CD4-positive, CD25-positive, alpha-beta regulatory T cell (primary cell): ENCODE data around the gene EXOC6B. TPM values are rescaled to one million over a fixed set of nuclear protein-coding genes. Genes with fewer than 3 reads are reported as not detected.
"Not testable (repeated sequence)": the region's sequence is repeated elsewhere in the genome, so short reads cannot be mapped to it uniquely, and the experiment has no call there.

Source experiments
- ATAC-seq, 2 donors: fragments of 150-1000 bp; cut with Tn5 transposase; one replicate each; pipeline ENCODE4 v1.10.0; 2021; ENCODE audit warnings: low read depth in 2 of 2, moderate number of reproducible peaks in 2 of 2, moderate library complexity in 1 of 2
- DNase-seq, 3 donors: peaks; one replicate each; pipeline versions ENCODE4 v3.0.0 to v3.0.0-alpha.2; 2012 to 2022; ENCODE audit warnings: mixed read lengths in 1 of 3
- H3K27ac ChIP-seq: one replicate; pipeline ENCODE4 v1.7.0; 2013; ENCODE audit warnings: mild to moderate bottlenecking, low read length; ENCODE audit not compliant: insufficient read depth, poor library complexity, severe bottlenecking
- H3K27me3 ChIP-seq: one replicate; pipeline ENCODE4 v1.7.0; 2013; ENCODE audit warnings: low read length; ENCODE audit not compliant: control insufficient read depth, insufficient read depth
- H3K36me3 ChIP-seq: one replicate; pipeline ENCODE4 v1.7.0; 2013; ENCODE audit warnings: mild to moderate bottlenecking, low read length, moderate library complexity; ENCODE audit not compliant: control insufficient read depth, insufficient read depth
- H3K4me1 ChIP-seq: 2 replicates; pipeline ENCODE4 v1.7.0; 2013; ENCODE audit warnings: mild to moderate bottlenecking, low read length; ENCODE audit not compliant: insufficient read depth, control insufficient read depth, poor library complexity, severe bottlenecking
- H3K4me3 ChIP-seq: one replicate; pipeline ENCODE4 v1.7.0; 2013; ENCODE audit warnings: low read depth, mild to moderate bottlenecking, low read length, moderate library complexity
- H3K9me3 ChIP-seq, 2 experiments: 1 replicate in 1 of 2; 2 replicates in 1 of 2; pipeline ENCODE4 v1.7.0; 2013; ENCODE audit warnings: low read length in 2 of 2, mild to moderate bottlenecking in 1 of 2, moderate library complexity in 1 of 2; ENCODE audit not compliant: control insufficient read depth in 2 of 2
- H3K27ac Mint-ChIP-seq, 3 donors: one replicate each; pipeline ENCODE4 v1.8.0; 2020 to 2022; ENCODE audit warnings: mild to moderate bottlenecking in 3 of 3, mixed read lengths in 3 of 3, moderate library complexity in 2 of 3
- H3K27me3 Mint-ChIP-seq: one replicate; pipeline ENCODE4 v1.8.0; 2022; ENCODE audit warnings: mild to moderate bottlenecking, mixed read lengths
- H3K36me3 Mint-ChIP-seq: one replicate; pipeline ENCODE4 v1.8.0; 2020; ENCODE audit warnings: mixed read lengths
- H3K4me1 Mint-ChIP-seq, 4 donors: one replicate each; pipeline ENCODE4 v1.8.0; 2020 to 2022; ENCODE audit warnings: mixed read lengths in 4 of 4, mild to moderate bottlenecking in 1 of 4
- H3K4me3 Mint-ChIP-seq, 4 donors: one replicate each; pipeline ENCODE4 v1.8.0; 2020 to 2022; ENCODE audit warnings: mild to moderate bottlenecking in 4 of 4, mixed read lengths in 4 of 4, moderate library complexity in 3 of 4
- H3K9me3 Mint-ChIP-seq, 7 donors: one replicate each; pipeline ENCODE4 v1.8.0; 2020 to 2022; ENCODE audit warnings: mixed read lengths in 7 of 7, mild to moderate bottlenecking in 3 of 7, moderate library complexity in 2 of 7
- polyA plus RNA-seq, 4 donors: library from polyadenylated mRNA; unstranded; fragments of 300-500 nt; fragmentation: Illumina TruSeq; gene quantifications; one replicate each; pipeline ENCODE4 v1.2.3, GENCODE V29; 2021
- total RNA-seq: library from RNA; stranded (reverse); gene quantifications from one replicate; pipeline ENCODE4 v1.2.3, GENCODE V29; 2022

EXOC6B gene
- total and polyA plus RNA-seq, 5 donors from 2014 or later, result 1.5 to 20.8 (median 2.1) TPM

DNA sequence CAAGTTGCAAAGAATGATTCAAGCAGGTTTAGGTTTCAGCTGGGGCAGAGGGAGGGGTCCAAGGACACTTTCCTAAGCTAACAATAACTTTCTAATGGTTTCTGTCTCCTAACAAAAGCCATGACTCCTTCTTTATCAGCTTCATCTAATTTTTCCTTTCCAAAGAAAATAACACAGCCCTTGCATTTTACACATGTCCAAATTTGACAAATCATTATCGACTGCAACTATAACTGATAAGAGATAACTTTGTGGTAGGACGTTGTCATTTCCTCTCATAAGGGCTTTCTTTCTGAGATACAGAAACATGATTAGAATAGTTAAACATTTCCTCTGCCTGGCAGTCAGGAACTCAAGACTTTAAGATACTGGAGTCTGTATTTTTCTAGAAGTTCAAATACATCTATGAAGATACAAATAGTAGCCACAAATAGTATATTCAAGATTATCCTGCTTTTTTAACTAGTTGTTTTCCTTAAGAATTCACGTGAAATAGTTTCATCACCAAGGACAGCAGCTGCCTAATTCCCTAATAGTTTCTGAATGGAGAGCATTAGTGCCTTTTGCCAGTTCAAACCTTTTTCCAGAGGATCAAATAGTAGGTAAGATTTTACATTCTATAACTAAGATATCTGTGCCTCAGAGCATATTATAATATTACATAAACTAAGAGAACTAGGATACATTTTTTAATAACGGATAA is 263.2 kb downstream of the EXOC6B start:
- peak overlapping the region in 1 of 3 donors; percentile 21 for H3K27ac Mint-ChIP-seq
- Histone ChIP-seq H3K4me3 (no peak overlapping the region), H3K27ac (no peak overlapping the region), H3K27me3 (no peaks in the 10 kb centered on the region), H3K9me3 (no peaks in the 10 kb centered on the region), H3K36me3 (no peaks in the 10 kb centered on the region), H3K4me1 (peaks cover 8% of the 10 kb centered on the region)
- DNase-seq (peak in 1 of 3 donors; percentile 14), ATAC-seq (no peak)
- H3K4me3 Mint-ChIP-seq, result peak overlapping the region in 1 of 4 donors; percentile 47
- peaks cover 8 to 20% (median 15%) of the 10 kb centered on the region in 4 donors for H3K4me1 Mint-ChIP-seq
- H3K27me3 Mint-ChIP-seq, result no peaks in the 10 kb centered on the region
- H3K9me3 Mint-ChIP-seq, result no peaks in the 10 kb centered on the region
- peaks cover 15% of the 10 kb centered on the region for H3K36me3 Mint-ChIP-seq

DNA sequence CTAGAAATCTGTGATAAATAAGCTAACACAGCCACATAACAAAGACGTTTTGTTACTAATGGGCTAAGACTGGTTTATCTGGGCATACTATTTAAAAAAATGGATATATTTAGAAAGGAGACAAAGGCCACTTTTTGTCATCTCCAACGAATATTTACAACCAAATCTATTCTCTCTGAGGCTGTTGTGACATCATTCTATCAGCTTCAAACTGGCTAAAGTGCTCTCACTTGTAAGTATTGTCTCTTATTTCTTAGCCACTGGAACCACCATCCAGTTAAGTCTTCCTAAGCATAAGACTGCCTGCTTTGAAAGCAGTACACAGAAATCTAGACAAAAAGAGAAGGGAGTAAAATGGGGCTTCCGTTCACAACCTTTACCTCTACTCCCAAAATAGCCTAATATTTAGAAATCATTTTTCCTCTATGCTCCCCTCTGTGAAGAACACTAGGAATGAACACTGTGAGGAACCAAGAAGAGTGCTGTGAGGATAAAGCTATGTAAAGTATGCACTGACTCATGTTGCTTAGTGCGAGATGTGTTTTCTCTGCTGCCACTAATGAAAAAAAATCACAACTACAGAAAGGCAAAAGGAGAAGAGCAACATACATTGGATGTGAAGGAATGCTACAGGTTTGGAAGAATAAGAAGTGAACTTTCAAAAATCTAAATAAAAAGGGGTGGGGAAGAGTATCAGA is 264.1 kb downstream of the EXOC6B start:
- no peaks in the 10 kb centered on the region for H3K27me3 ChIP-seq
- peaks cover 8% of the 10 kb centered on the region for H3K4me1 ChIP-seq
- no peak overlapping the region for H3K27ac ChIP-seq
- Mint-ChIP-seq H3K4me3 (peak overlapping the region in 1 of 4 donors; percentile 47), H3K27me3 (no peaks in the 10 kb centered on the region), H3K4me1 (peaks cover 8 to 20% (median 15%) of the 10 kb centered on the region in 4 donors), H3K9me3 (peaks cover 0 to 4% (median 0%) of the 10 kb centered on the region in 7 donors), H3K36me3 (peaks cover 20% of the 10 kb centered on the region), H3K27ac (peak overlapping the region in 2 of 3 donors; percentile 1 to 21)
- H3K9me3 ChIP-seq, result no peaks in the 10 kb centered on the region
- ATAC-seq, result no peak
- H3K36me3 ChIP-seq, result no peaks in the 10 kb centered on the region
- no peak overlapping the region for H3K4me3 ChIP-seq
- no peak for DNase-seq

DNA sequence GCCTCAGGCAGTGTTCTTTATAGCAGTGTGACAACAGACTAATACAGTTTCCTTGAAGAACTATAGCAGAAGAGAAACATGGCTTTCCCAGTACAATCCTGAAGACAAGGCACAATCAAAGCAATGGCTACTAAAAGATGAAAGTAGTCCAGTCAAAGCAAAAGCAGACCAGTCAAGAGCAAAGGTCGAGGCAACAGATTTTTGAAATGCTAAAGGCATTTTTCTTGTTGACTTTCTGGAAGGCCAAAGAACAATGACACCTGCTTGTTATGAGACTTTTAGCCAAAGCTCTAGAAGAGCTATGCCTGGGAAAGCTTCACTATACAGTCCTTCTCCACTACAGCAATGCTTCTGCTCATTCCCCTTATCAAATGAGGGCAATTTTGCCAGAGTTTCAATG is 269.9 kb downstream of the EXOC6B start:
- H3K9me3 ChIP-seq, result no peaks in the 10 kb centered on the region
- no peak overlapping the region for H3K4me3 Mint-ChIP-seq
- DNase-seq (no peak), ATAC-seq (no peak)
- H3K4me3 ChIP-seq, result no peak overlapping the region
- H3K27me3 ChIP-seq, result no peaks in the 10 kb centered on the region
- no peaks in the 10 kb centered on the region for H3K36me3 ChIP-seq
- no peak overlapping the region for H3K27ac Mint-ChIP-seq
- H3K4me1 ChIP-seq, result no peaks in the 10 kb centered on the region
- peaks cover 0 to 6% (median 5%) of the 10 kb centered on the region in 4 donors for H3K4me1 Mint-ChIP-seq
- H3K27me3 Mint-ChIP-seq, result no peaks in the 10 kb centered on the region
- H3K36me3 Mint-ChIP-seq, result peaks cover 19% of the 10 kb centered on the region
- peaks cover 0 to 4% (median 2%) of the 10 kb centered on the region in 7 donors for H3K9me3 Mint-ChIP-seq
- no peak overlapping the region for H3K27ac ChIP-seq

DNA sequence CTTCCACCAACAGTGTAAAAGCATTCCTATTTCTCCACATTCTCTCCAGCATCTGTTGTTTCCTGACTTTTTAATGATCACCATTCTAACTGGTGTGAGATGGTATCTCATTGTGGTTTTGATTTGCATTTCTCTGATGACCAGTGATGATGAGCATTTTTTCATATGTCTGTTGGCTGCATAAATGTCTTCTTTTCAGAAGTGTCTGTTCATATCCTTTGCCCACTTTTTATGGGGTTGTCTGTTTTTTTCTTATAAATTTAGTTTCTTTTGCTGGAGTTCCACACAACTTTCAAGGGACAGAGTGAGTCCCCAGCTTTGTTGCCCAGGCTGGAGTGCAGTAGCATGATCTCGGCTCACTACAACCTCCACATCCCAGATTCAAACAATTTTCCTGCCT is 270.5 kb downstream of the EXOC6B start:
- not testable (repeated sequence) for H3K36me3 ChIP-seq, H3K27ac ChIP-seq, H3K4me1 ChIP-seq, DNase-seq, ATAC-seq, H3K9me3 ChIP-seq, H3K27me3 Mint-ChIP-seq, H3K4me1 Mint-ChIP-seq, H3K27ac Mint-ChIP-seq, H3K4me3 ChIP-seq, H3K9me3 Mint-ChIP-seq, H3K27me3 ChIP-seq
- Mint-ChIP-seq H3K4me3 (peak overlapping the region in 1 of 4 donors; percentile 75), H3K36me3 (peaks cover 19% of the 10 kb centered on the region)

DNA sequence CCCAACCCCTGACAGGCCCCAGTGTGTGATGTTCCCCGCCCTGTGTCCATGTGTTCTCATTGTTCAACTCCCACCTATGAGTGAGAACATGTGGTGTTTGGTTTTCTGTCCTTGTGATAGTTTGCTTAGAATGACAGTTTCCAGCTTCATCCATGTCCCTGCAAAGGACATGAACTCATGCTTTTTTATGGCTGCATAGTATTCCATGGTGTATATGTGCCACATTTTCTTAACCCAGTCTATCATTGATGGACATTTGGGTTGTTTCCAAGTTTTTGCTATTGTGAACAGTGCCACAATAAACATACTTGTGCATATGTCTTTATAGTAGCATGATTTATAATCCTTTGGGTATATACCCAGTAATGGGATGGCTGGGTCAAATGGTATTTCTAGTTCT is 270.9 kb downstream of the EXOC6B start:
- H3K4me3 Mint-ChIP-seq, H3K36me3 ChIP-seq, H3K27ac Mint-ChIP-seq, H3K27me3 Mint-ChIP-seq, DNase-seq, H3K4me1 ChIP-seq, ATAC-seq, H3K4me1 Mint-ChIP-seq, H3K9me3 Mint-ChIP-seq, H3K27me3 ChIP-seq, H3K9me3 ChIP-seq, H3K27ac ChIP-seq, H3K4me3 ChIP-seq: not testable (repeated sequence)
- H3K36me3 Mint-ChIP-seq, result peaks cover 18% of the 10 kb centered on the region

DNA sequence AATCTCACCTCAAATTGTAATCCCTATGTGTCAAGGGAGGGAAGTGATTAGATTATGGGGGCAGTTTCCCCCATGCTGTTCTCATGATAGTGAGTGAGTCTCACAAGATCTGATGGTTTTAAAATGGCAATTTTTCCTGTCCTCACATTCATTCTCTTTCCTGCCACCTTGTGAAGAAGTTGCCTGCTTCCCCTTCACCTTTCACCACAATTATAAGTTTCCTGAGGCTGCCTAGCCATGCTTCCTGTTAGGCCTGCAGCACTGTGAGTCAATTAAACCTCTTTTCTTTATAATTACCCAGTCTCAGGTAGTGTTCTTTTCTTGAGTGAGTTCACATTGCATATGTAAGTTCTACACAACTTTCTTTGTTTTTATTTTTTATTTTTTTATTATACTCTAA is 271.5 kb downstream of the EXOC6B start:
- no peak overlapping the region for H3K27ac Mint-ChIP-seq
- no peaks in the 10 kb centered on the region for H3K27me3 Mint-ChIP-seq

DNA sequence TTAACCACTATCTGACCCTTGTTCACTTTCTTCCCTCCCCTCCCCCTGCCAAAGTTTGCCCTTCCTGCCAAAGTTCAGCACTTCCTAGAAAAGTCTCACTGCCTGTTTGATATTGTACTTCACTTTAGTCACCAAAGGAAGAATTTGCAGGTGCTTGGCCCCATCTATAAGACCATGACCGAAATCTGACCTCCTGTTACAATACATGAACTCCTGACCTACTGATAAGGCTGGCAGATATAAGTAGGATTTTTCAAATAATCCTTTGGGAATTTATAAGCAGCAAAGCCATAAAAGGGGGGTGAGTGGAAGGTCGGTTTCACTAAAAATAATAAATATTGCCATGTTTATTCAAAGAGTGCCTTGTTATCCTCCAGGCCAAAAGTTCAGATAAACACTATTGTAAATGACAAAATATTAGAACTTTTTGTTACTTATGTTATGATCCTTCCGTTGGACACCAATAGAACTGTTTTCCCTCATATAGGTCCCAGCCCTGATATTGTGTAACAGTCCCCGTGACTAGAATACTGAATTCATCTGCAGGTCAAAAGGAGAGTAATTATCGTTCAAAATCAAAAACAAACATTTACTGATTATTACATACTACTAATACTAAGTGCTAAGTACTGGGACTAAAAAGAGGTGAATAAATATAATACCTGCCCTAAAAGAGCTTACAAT is 277.6 kb downstream of the EXOC6B start:
- Mint-ChIP-seq H3K4me3 (no peak overlapping the region), H3K36me3 (peaks cover 7% of the 10 kb centered on the region), H3K27me3 (no peaks in the 10 kb centered on the region), H3K27ac (no peak overlapping the region), H3K9me3 (peaks cover 0 to 9% (median 0%) of the 10 kb centered on the region in 7 donors), H3K4me1 (peaks cover 0 to 14% (median 2%) of the 10 kb centered on the region in 4 donors)
- DNase-seq (no peak), ATAC-seq (no peak)
- no peaks in the 10 kb centered on the region for H3K4me1 ChIP-seq
- no peaks in the 10 kb centered on the region for H3K9me3 ChIP-seq
- no peak overlapping the region for H3K27ac ChIP-seq
- H3K36me3 ChIP-seq, result no peaks in the 10 kb centered on the region
- no peaks in the 10 kb centered on the region for H3K27me3 ChIP-seq
- H3K4me3 ChIP-seq, result no peak overlapping the region

More for the DNA sequence above, 271.5 kb downstream of the EXOC6B start:
- no peaks in the 10 kb centered on the region for H3K4me1 ChIP-seq
- Mint-ChIP-seq H3K36me3 (peaks cover 16% of the 10 kb centered on the region), H3K4me1 (peaks cover 0 to 3% (median 1%) of the 10 kb centered on the region in 4 donors), H3K4me3 (no peak overlapping the region), H3K9me3 (peaks cover 0 to 5% (median 2%) of the 10 kb centered on the region in 7 donors)
- DNase-seq (no peak), ATAC-seq (no peak)
- no peaks in the 10 kb centered on the region for H3K36me3 ChIP-seq
- H3K9me3 ChIP-seq, result no peaks in the 10 kb centered on the region
- H3K27me3 ChIP-seq, result no peaks in the 10 kb centered on the region
- no peak overlapping the region for H3K27ac ChIP-seq
- H3K4me3 ChIP-seq, result no peak overlapping the region
